H1 (cell line): ENCODE results near the gene MEF2C. TPM values are rescaled to one million over a fixed set of nuclear protein-coding genes. Genes with fewer than 3 reads are reported as not detected.

Experiments
- ASH2L ChIP-seq: fragments of 200-600, 300-600 bp; sonication (generic); IDR thresholded peaks from one replicate; pipeline ENCODE4 v1.7.1; 2017; ENCODE audit warnings: low read length
- CBX8 ChIP-seq: fragments of 300-800, 300-1000 bp; sonication (generic); IDR thresholded peaks from 2 replicates; pipeline ENCODE4 v1.7.1; 2016; ENCODE audit warnings: low read depth, low read length, borderline replicate concordance
- CHD7 ChIP-seq: fragments of 300-600 bp; sonication (generic); IDR thresholded peaks from 2 replicates; pipeline ENCODE4 v1.7.1; 2012; ENCODE audit warnings: low read length, moderate library complexity, mild to moderate bottlenecking, inconsistent platforms; ENCODE audit not compliant: insufficient replicate concordance
- CTBP2 ChIP-seq: IDR thresholded peaks from 2 replicates; pipeline ENCODE4 v1.7.0; 2011; ENCODE audit warnings: borderline replicate concordance, mild to moderate bottlenecking, moderate library complexity, mixed read lengths, low read length; ENCODE audit not compliant: insufficient read depth, insufficient read length
- HDAC2 ChIP-seq, 2 experiments: fragments of 300-600 bp in 1 of 2; sonication (generic) in 1 of 2; IDR thresholded peaks; 2 replicates each; pipeline ENCODE4 v1.6.1; 2011 to 2012; ENCODE audit warnings: low read depth in 2 of 2, low read length in 2 of 2, mild to moderate bottlenecking in 2 of 2, moderate library complexity in 2 of 2, borderline replicate concordance in 1 of 2, inconsistent platforms in 1 of 2
- POLR2AphosphoS5 ChIP-seq: IDR thresholded peaks from 2 replicates; pipeline ENCODE4 v1.6.1; 2011; ENCODE audit warnings: low read depth, low read length
- RBBP5 ChIP-seq: IDR thresholded peaks from 2 replicates; pipeline ENCODE4 v1.7.1; 2012; ENCODE audit warnings: low read depth, mild to moderate bottlenecking, inconsistent platforms, low read length, moderate library complexity, borderline replicate concordance
- polyA plus RNA-seq, 7 experiments: library from polyadenylated mRNA; depleted of rRNA in 3 of 7; stranded (reverse) in 5 of 7; unstranded in 2 of 7; fragments of >200 nt in 5 of 7; fragments of 200-250 nt in 2 of 7; gene quantifications; 1 replicate in 5 of 7; 2 replicates in 1 of 7; 4 replicates in 1 of 7; pipeline versions ENCODE4 v1.2.1 to v1.2.3, GENCODE V29; 2011 to 2013; ENCODE audit warnings: missing spikeins in 2 of 7, mixed read lengths in 2 of 7
- total RNA-seq: library from RNA; stranded (reverse); fragmentation: NEBNext Ultra II Directional; extraction: Animal tissue kit (Norgen Biotek cat#: 25700); gene quantifications from 2 replicates; pipeline ENCODE4 v1.2.1, GENCODE V29; 2021

The MEF2C gene
- total and polyA plus RNA-seq, 2 of the 8 experiments (the other 6 are each of a cell fraction or from before 2014, with no cell fraction given), result 0.59 to 0.99 TPM

- TF ChIP-seq CBX8 (no peak), HDAC2 (IDR thresholded peaks at IDR 0.05; ENCODE audit: borderline replicate concordance in 1 of 2, low read depth in 2 of 2, low read length in 2 of 2) (0 out of 4 replicates have a peak, but pooled peaks of 1 of the 2 experiments have one; percentile 27), RBBP5 (peak; percentile 53; the same call in 1 of the 2 replicates), POLR2AphosphoS5 (no peak), CHD7 (peak; percentile 12), ASH2L (peak; percentile 48), CTBP2 (peak; percentile 95)
These were observed 207.0 kb downstream of the MEF2C start (continued) for GRCh38 chr5:88675708-88676636.
